Measurements from ENCODE around the gene ITPKC. TPM values are rescaled to one million over a fixed set of nuclear protein-coding genes. Genes with fewer than 3 reads are reported as not detected.

The ITPKC gene
- total and polyA plus RNA-seq, 10 of the 15 experiments (the other 5 are each of a cell fraction or from before 2014, with no cell fraction given): 0.03 to 6.4 (median 3.5) TPM

GRCh38 chr19:40687525-40688016 lies 29.3 kb upstream of the ITPKC start (continued):
- peak; percentile 75 for TF ChIP-seq MLLT1 (IDR thresholded peaks at IDR 0.05)
- TF ChIP-seq MTA2 (IDR thresholded peaks at IDR 0.05; ENCODE audit: low read depth): peak; percentile 28; the same call in 1 of the 2 replicates
- no peak for TF ChIP-seq E2F8 (IDR thresholded peaks at IDR 0.05; ENCODE audit: low read depth, partially characterized antibody)
- peak; percentile 39 for TF ChIP-seq SP1 (IDR thresholded peaks at IDR 0.05; ENCODE audit: low read depth, low read length)
- peak; percentile 78 to 81; a peak in 2 of 4 replicates for TF ChIP-seq BHLHE40 (IDR thresholded peaks at IDR 0.05; ENCODE audit: borderline replicate concordance in 1 of 2, low read depth in 2 of 2, low read length in 1 of 2)
- peak; percentile 37; the same call in 1 of the 2 replicates for TF ChIP-seq CBFB (IDR thresholded peaks at IDR 0.05; ENCODE audit: low read depth)
- TF ChIP-seq DPF2 (IDR thresholded peaks at IDR 0.05): 0 out of 2 replicates have a peak, but pooled peaks have one; percentile 64
- TF ChIP-seq EP300 (IDR thresholded peaks at IDR 0.05; ENCODE audit: borderline replicate concordance in 1 of 2, control insufficient read depth in 1 of 2, low read depth in 2 of 2, low read length in 2 of 2): 0 out of 4 replicates have a peak, but pooled peaks of 1 of the 2 experiments have one; percentile 33
- no peak for TF ChIP-seq YY1 (IDR thresholded peaks at IDR 0.05; ENCODE audit: low read depth, low read length)
- peak; percentile 83 for TF ChIP-seq CREM (IDR thresholded peaks at IDR 0.05; ENCODE audit: low read depth)
- peak; percentile 2; the same call in 1 of the 2 replicates for TF ChIP-seq RELB (IDR thresholded peaks at IDR 0.05; ENCODE audit: low read depth)

Data from GM12878 (cell line).